Stimulated activated CD4-positive, alpha-beta T cell treated with anti-CD3 and anti-CD28 coated beads, Interleukin-12 subunit alpha, Interleukin-12 subunit beta, amount 100 ng/mL, for 24 hours (primary cell): ENCODE results near the gene TCIRG1.

ENCODE experiments used
- DNase-seq, 2 experiments: peaks; one replicate each; pipeline ENCODE4 v3.0.0-alpha.2; 2020; ENCODE audit warnings: low read depth in 2 of 2

TCIRG1 gene

DNA sequence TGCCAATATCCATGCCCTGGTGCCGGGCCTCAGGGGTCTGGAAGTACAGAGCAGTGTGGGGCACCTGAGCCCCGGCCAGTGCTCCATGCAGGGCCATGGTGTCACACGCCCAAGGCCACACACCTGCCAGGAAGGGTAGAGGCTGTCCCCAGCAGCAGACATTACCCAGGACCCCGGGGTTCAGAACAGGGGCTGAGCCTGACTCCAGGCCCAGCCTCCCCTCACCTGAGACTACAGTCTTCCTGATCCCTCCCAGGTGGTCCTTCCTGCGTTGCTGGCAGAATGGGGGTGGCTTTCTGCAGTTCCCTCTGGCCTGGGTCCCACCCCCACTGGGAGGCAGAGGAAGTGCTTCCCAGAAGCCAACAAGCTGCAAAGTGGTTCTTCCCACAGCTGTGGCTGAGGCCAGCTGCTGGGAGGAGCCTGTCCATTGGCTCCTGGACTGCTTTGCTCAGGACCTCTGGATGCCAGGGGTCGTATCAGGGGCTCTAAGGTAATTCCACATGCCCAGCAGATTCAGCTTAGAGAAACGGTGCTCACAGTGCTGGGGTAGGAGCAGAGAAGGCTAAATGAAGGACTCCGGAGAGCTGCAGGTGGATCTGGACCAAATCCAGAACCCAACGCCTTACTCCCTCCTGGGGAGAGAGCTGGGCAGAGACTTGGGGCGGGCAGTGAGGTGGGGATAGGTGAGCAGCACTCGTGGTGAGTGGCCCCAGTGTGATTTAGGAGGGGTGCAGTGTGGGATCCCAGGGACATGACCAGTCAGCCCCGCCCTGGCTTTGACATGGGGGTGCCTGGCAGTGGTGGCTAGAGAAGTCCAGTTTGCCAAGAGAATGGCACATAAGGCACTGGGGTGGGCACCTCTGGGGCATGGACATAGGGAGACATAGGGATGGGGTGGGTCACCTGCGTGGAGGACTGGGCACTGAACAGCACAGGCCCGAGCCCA lies 12.6 kb downstream of the TCIRG1 start:
- no peak for DNase-seq

DNA sequence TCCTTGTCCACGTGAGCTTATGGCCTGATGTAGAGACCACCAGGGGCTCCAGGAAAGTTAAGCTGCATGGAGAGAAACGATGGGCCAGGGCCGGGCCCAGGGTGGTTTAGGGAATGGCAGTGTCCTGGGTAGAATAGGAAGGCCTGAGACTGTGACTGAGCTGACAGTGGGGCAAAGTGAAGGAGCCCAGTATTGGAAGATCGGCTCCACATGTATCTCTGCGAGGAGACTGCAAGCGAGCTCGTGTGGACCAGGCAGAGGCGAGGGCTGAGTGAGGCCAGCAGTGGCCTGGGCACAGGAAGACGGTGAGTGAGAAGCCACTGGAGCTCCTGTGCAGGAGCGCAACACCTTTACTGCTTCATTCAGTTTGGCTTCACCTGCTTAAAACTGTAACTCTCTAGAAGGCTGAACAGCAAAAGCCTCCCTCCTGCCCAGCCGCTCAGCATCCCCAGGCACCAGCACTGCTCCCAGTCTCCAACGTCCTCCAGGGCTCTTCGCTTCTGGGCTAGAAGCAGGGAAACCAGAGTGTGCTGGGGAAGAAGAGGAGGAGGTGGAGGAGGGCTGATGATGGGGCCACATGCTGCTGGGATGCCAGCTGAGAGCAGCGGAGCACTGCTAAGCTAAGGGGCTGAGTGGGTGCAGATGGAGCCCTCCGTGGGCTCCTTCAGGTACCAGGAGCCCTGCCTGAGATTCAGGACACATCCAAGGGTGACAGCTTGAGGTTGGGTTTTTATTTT lies 13.5 kb downstream of the TCIRG1 start:
- DNase-seq: no peak

DNA sequence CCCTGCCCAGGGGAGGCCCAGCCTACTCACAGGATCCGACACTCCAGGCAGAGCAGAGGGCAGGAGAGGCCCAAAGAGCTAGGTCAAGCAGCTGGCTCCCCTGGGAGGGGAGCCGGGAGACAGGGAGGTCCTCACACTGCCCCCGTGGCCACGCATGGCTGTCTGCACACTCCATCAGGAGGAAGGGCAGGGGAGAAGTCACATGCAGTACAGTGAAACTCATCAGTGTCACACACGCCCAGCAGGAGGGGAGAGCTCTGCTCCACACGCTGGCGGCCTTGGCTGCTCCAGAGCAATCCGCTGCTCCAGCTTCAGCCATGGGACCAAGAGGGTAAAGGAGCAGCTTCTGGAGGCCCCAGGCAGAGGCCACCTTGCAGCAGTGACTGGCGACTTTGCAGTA lies 14.3 kb downstream of the TCIRG1 start:
- no peak for DNase-seq

DNA sequence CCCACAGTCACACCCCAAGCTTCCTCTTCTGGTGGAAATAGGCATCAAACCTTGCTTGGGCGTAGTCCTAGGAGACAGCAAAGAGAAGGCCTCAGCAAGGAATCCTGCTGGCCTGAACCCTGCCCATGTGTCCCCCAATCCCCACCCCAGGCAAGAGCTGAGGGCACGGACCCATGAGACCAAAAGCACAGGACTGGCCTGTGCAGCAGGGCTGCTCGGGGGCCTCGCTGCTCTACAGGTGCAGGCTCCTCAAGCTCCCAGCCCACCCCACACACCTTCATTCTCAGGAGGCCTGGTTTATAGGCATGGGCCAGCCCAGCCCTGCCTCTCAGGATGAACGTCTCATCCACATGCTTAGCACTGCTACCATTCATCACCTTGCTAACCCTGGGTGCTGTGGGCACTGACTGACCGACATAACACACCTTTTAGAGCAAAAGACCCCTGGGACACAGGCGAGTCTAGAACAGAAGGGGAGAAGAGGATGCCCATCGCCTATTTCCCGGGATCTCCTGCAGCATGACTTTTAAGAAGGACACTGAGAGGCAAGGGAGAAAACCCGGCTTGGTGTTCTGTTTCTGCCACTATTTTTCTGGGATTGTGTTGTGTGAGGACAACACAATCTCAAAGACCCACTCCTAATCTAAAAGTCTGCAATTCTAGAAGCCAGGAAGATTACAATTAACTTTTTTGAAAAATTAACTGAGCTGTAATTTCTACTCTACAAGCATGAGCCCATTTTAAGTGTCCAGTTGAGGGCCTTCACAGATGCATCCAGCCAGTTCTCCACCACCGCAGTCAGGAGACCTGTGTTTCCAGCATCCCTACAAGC lies 15.4 kb downstream of the TCIRG1 start:
- DNase-seq: no peak

DNA sequence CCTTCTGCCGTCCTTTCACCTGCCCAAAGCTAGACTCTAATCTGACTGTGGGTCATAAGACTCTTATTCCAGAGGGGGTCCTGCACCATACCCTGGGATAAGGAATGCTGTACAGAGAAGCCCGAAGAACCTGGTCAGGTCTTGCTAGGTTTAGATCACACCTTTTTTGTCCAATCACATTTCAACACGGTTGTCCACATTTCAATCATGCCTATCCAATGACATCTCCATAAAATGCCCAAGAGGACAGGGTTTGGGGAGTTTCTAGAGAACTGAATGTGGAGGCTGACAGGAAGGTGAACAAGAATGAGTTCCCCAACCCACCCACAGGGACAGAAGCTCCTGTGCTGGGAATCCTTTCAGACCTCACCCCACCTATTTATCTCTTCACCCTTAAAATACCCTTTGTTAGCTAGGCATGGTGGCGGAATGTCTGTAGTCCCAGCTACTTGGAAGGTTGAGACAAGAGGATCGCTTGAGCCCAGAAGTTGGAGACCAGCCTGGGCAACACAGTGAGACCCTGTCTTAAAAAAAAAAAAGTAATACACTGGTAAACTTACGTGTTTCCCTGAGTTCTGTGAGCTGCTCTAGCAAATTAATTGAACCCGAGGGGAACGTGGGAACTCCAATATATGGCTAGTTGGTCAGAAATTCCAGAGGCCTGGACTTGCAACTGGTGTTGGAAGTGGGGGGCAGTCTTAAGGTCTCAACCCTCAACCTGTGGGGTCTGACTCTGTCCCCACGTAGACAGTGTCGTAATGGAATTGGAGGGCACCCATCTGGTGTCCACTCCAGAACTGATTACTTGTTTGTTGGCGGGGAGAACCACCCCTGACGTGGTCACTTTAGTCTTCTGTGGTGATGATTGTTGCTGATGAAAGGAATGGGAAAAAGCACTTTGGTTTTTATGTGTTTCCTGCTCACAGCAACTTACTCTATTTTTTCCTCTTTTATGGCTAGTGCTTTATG lies 17.8 kb downstream of the TCIRG1 start:
- no peak for DNase-seq

DNA sequence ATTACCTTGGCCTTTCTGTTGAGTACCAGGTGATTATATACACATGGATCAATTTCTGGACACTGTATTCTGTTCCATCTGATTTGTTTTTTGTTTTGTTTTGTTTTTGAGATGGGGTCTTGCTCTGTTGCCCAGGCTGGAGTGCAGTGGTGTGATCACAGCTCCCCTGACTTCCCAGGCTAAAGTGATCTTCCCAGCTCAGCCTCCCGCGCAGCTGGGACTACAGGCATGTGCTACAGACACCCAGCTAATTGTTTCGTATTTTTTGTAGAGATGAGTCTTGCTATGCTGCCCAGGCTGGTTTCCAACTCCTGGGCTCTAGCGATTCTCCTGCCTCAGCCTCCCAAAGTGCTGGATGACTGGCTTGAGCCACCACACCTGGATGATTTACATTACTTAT lies 19.0 kb downstream of the TCIRG1 start:
- DNase-seq: no peak

DNA sequence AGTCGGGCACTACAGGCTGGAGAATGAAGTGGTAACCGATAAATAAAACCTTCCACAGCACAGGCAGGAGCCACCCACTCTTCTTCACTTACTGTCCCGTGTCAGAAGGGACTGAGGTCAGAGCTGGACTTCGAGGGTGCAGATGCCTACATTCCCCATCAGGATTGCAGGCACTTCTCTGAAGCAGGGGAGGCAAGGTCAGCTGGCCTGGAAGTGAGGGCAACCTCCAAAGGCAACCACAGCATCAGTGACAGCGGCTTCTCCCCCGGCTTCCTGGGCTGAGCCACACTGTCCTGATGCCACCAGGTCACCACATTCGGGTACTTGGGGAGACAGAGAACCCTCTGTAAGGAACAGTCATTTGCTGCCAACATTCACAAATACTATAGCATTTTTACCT lies 22.7 kb downstream of the TCIRG1 start:
- DNase-seq: no peak

DNA sequence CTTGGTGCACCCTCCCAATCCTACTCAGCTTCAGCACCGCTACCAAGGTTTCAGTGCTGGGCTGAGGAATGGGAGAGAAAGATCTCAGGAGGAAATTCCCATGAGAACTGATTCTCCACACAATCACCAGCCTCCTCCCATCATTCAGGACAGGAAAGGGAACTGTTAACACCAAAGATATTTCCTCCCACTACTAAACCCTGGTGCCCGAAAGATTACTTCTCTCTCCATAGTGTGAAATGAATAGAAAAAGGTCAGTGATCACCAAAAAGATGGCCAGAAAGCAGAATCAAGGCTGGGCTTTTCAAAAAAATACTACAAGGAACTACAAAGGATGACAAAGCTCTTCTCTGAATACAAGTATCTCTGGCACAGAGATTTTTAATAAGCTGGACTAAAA lies 26.1 kb downstream of the TCIRG1 start:
- DNase-seq: no peak

DNA sequence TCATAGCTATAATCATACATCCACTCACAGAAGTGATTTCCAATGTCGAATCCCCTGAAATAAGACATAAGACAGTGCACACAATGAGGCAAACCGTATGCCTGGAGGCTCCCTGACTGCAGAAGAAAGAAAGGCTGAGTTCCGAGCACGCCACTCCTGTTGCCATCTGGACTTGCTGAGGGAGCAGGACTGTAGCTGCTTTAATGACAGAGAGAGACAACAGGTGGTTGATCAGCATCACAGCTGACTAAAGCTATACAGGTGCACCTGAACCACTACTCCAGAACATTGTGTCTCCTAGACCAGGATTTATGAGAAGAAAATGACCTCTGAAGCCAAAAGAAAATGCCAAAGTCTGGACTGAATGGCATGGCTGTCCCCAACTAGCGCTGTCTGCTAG lies 27.0 kb downstream of the TCIRG1 start:
- no peak for DNase-seq

DNA sequence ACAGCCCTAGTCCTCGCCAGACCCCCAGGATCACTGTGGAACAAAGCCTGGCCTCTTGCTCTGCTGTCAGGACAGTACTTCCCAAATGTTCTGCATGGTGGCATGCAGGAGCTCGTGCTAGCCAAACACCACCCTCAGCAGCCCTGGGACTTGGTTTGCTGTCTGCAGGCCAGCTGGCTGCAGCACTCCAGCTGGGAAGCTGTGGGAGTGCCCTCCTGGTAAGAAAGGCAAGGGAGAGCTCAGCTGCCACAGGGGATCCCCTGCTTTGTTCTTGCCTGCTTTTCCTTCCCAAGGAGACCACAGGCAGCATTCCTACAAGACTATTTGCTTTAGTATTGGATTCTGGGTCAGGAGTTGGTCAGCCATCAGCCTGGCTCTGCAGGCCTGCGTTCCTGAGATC lies 27.9 kb downstream of the TCIRG1 start:
- DNase-seq: no peak

DNA sequence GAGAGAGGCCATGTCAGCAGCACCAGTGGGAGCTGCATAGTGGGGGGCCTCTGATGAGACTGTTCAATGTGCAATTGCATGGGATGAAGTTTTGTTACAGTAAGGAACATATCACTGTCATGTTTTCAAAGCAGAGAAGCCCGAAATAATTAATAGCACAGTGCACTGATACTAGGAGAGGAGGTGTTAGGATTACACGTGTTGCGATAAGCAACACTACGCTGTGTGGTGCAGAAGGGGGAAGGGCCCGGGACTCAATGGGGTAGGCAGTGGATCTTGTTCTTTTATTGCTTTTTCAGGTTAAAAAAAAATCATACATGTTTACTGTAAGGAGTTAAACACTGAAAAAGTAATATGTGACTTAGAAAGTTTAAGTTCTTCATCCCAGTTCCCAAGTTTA lies 29.2 kb downstream of the TCIRG1 start:
- DNase-seq: no peak

DNA sequence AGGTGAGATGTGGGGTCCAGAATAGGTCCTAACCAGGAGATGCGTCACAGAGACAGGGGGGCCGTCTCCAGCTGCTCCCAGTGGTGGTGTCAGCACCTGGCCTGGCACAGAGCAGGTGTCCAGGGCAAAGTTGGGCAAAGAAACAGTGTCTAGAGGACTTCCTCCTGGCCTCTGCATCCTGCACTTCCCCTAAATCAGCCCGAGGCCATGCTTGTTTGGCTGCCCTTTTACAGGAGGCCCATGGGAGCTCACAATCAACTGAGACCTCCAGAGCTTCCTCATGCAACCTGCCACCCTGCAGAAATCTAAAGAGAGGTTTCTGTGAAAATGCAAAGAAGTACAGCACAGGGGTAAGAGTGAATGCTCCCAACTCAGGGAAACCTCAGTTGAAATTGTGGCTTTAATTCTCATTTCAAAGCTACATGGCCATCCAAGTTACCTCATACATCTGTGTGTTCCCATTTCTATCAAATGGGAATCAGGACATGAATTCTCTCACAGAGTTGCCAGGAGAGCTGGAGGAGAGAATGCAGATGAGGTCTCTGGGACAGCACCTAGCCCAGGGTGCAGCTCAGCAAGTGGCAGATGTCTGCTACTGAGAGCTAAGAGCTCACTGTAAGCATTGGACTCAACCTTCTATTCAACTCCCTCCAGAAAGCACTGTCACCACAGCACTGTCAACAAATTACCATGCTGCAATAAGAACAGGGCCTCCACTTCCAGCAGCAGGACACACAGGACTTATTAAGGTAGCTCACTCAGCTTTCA lies 32.6 kb downstream of the TCIRG1 start:
- no peak for DNase-seq

DNA sequence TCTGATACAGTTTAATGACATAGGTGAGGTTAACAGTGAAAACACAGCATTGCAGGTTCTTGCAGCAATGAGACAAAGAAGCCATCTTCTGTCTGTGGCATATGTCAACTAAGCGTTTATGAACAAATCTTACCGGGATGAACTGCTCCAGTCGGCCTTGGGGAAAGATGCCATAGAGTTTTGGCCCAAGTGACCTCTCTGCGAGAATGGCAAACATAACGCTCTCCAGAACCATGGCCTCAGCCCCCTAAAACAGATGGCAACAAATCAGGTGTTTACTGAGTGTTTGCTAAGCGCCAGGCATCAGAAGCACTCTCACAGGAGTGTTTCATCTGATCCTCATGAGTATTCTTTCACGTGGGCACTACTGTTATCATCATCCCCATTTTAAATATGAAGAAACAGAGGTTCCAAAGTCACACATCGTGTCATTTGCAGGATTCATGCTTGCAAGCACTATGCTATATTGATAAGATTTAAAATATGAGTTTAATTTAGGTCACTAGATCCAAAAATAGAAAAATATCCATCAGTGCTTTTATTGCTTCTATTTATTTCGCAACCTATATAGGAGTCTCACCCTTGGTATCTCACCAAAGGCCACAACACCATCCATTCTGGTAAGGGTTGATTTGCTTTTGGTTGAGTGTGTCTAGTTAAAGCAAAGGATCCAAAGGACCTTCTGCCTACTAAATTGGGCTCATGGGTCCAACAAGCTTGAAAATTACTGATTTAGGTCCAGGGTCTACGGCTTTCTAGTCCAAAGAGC lies 35.9 kb downstream of the TCIRG1 start:
- DNase-seq: no peak

DNA sequence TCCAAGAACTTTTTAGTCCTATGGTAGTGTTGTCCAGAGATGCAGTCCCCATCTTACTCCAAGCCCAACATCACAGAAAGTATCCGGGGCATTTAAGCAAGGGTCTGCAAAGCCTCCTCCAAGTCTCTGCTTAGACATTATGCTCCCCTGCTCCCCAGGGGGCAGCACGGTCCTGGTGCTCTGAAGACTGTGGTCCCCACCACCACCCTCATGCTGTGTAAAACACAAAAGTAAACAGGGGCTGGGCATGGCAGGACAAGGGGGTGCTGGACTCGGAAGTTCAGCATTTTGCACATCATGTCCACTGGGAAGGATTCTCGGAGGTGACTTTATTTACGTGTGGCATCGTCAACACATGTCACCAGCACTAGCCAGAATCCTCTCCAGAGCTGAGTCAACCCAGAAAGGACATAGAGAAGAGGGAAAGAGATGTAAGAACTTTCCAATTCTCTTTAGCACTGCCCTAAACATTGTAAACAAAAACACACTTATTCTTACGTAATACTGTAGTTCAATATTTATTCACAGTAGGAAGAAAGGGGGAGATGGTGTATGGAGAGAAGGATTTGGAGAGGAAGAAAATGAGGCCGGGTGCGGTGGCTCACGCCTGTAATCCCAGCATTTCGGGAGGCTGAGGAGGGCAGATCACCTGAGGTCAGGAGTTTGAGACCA lies 37.7 kb downstream of the TCIRG1 start:
- no peak for DNase-seq

DNA sequence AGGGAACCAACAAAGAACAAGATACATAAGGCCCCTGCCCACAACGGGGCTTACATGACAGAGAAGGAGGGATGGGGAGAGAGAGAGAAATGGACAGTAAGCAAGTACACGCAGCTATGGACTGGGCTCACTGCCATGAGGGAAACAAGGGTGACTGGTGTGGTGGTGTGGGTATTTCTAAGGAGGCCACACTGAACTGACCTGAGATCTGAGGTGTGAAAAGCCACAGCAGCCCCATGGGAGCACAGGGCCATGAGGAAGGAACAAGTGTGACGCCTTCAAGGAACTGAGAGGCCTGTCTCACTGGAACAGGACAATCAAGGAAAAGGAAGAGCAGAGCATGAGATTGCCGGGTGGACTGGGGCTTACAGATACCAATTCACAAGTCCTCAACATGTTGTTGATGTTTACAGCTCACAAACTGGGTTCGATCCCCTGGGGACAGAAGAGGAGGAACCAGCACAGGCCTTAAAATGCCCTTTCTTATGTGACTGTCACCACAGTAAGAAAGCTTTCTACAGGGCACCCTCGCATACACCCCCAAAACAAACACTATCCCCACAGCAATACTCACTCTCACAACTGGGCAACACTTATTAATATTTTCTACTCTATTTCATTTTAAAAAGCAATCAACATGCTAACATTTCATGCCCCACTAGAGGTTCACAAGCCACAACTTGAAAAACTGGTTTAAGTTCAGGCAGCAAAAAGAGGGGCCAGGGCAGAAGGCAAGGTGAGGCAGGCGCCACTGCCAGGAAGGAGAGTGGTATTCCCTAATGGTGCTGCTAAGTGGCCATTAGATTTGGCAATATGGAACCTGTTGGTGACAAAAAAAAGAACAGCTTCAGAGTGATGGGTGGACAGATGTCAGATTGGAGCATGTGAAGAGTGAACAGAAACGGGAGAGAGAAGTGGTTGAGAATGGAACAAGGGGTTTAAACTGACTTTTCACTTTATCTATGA lies 39.1 kb downstream of the TCIRG1 start:
- DNase-seq: no peak

DNA sequence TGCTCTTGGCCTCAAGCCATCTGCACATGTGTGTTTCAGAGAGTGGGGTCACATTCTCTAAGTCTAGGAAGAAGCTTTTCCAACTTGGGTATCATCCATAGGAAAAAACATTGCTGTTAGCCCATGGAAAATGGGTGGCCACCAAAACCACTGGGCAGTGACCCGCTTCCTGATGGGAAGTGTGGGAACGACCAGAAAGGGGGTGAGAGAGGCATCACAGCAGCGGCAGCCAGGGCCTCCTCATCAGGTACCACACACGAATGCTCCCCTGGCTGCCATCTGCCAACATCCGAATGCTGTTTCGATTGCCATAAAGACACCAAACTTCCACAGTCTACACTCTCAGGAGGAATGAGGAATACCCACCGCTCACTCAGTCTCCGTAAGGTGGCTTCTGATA lies 42.0 kb downstream of the TCIRG1 start:
- no peak for DNase-seq

DNA sequence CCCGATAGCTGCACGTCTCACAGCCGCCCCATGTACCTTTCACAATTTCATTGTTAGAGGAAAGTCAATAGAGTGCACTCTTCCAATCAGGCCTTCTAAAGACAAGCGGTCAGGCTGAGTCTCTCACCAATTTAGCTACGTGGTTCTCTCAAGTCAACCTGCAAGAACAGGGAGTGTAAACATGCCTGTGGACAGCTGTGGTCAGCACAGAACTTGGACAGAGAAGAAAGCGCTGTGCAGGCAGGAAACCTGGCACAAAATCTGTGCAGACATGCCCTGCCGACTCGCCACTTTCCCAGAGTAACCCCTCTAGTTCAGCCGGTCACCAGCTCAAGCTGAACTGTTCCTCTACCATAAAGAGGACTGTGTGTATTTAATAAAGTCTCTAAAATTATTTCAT lies 42.9 kb downstream of the TCIRG1 start:
- no peak for DNase-seq

DNA sequence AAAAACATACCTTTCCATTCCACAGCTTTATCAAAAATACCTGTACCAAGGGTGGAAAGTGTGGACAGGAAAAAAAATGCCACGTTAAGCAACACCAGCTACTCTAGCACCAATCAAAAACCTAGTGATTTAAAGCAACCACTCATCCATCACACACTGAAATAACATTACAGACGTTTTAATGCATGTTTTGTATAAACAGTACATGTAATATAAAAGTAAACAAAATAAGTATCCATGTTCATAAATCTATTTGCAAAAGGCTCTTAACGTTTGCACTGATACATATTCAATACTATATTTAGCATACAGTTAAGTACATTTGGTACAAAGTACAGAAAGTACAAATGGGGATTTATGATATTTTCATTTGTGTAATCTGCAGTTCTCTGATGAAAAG lies 43.7 kb downstream of the TCIRG1 start:
- no peak for DNase-seq
